GM10266 (cell line): Measurements from ENCODE around the gene SUMO3.

Experiments
- DNase-seq: peaks from one replicate; pipeline ENCODE4 v3.0.0; 2012; ENCODE audit errors: extremely low spot score
- CTCF ChIP-seq: IDR thresholded peaks from 2 replicates; pipeline ENCODE4 v1.5.1; 2012; ENCODE audit warnings: mild to moderate bottlenecking, low read depth; ENCODE audit not compliant: control insufficient read depth, insufficient read depth; ENCODE audit errors: missing control alignments

The SUMO3 gene

DNA sequence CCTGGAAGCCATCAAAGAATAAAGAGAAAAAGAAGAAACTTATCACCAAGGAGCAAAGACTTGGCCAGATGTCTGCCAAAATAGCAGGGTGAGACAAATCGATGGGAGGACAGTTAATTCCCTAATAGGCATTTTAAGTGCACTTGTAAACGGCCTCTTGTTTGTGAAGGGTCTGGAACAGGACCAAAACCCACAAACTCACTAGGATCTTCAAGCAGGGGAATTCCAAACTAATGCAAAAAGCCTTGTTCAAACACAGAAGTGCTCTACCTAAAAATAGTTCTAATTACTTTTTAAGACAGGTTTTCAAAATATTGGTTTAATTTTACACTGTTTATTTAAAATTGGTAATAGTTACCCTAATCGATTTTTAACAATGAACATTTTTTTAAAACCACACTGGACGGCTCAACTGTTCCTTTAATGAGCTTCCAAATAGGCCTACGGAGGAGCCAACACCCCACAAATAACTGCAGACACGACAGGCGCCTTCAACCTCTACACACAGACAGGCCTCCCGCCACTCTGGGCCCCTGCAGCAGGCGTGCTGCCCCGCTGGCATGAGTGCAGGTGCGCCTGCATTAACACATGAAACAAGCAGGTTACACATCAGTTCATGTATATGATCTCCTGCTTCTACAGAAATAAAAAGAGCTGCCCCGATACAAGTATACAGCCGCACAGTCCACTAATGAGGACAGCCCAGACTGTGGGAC lies 32.1 kb downstream of the SUMO3 start:
- TF ChIP-seq CTCF: no peak
- no peak for DNase-seq

DNA sequence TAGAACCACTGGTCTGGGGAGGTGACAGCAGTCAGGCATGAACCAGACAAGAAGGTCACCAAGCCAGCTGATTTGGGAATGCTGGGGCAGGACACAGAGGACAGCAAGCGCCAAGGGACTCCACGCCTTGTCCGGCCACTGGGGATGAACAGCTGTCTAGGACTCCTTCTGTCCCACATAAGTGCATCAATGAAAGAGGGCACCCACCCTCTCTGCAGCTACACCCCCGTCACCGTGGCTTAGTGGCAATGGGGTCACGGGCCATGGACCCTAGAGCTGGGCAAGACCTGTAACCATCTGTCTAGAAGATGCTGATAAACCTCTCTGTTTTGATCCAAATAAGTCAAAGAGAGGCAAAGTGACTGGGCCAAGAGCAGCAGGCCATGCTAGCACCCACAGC lies 33.1 kb downstream of the SUMO3 start:
- no peak for TF ChIP-seq CTCF
- DNase-seq: no peak

DNA sequence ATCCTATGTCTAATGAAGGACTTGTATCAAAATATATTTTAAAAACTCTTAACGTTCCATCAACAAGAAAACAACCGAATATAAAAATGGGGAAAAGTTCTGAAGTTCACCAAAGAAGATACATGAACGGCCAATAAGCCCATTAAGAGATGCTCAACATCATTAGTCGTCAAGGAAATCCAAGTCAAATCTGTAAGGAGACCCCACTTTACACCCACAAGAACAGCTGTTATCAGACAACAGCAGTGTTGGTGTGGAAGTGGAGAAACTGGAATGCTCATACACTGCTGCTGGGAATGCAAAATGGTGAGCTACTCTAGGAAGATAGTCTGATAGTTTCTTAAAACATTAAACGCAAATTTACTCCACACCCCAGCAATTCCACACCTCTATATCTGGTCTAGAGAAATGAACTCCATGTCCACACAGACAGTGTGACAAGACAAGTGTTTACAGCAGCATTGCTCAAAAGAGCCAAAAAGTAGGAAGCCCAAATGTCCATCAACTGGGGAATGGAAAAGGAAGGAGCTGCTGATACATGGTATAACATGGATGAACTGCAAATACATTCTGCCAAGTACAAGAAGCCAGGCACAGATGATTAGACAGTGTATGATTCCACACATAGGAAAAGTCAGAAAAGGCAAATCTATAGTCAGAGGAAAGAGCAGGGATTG lies 34.7 kb downstream of the SUMO3 start:
- TF ChIP-seq CTCF: no peak
- DNase-seq: no peak

DNA sequence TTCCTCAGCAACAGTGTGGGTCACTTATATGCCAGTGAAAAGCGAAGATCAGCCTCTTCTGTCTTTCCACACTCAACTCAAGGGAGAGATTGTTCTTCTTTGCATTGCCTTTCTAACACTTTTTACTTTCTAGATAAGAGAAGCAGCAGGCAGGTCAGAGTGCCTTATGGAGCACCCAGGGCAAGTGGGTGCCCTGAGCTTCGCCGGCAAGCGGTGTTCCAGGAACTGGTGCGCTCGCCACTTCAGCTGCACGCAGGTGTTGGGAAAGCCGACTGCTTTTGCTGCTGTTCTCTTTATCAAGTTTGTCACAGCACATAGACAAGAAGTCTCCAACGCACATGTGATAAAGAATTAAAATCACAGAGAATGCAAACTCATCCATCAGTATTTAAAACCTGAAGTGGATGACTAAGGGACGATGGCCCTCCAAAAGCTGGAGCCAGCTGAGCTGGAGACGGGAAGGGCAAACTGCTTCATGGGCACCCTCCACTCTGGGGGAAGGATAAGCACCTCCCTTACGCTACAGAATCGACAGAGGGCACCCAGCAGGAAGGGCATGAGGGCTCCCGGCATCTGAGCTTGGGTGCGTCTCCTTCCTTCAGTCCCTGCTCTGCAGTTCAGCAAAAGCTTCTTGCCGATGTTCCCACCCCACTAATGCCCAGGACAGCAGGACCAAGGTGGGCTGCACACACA lies 36.9 kb downstream of the SUMO3 start:
- no peak for TF ChIP-seq CTCF
- DNase-seq: no peak

DNA sequence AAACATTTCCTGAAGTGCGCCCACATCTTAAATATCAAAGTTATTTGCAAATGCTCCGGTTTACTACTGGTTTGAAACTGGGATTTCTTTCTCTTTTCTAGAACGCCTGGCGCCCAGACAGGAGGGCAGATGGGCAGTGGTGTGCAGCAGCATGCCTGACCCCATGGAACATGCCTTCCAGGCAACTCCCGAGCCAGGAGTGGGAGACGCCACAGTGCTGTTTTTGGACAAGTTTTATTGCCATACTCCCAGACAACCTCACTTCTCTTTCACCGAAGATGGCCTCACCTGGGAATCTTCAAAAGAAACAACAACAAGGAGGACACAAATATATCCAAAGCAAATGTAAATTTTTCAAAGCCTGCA lies 37.7 kb downstream of the SUMO3 start:
- DNase-seq: no peak

DNA sequence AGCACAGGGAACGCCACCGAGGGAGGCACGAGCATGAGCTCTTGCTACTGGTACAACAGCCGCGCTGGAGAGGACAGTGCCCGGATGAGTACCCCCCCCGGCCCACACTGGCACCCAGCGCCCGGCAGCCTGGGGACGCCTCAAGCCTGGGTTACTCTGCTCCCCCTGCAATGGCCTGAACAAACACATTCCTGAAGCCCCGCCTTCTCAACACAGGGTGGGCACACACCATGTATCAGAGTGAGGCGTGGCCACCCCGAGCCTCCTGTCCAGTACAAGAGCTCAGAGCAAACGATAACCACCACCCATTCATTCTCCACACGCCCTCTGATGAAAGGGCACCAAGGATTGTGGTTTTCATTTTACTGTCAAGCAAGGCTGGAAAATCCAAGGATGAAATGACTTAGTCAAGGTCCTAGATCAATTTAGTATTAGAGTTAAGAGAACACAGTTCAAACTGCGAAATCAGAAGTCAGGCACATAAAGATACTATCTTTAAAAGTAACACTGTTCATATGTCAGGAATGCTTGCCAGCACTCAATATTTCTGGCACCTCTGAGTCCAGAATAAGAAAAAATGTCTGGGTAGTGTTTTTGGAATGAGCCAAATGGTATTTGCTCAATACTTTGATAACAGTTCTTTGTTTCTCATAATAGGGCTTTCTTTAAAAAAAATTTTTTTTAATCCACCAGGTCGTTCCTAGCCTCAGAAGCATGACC lies 38.3 kb downstream of the SUMO3 start:
- no peak for DNase-seq
- no peak for TF ChIP-seq CTCF

More for the DNA sequence above, 37.7 kb downstream of the SUMO3 start:
- TF ChIP-seq CTCF: no peak
